HG03139 (cell line): ENCODE results near the gene CA11.

Experiments
- ATAC-seq: cut with Tn5 transposase; IDR thresholded peaks from one replicate; pipeline ENCODE4 v1.9.1; 2021; ENCODE audit not compliant: unreplicated experiment

CA11 gene

GRCh38 chr19:48614436-48615230 is 31.4 kb downstream of the CA11 start, which contains the start of gene FAM83E:
Gene FAM83E, minus strand, starts transcription at chr19:48615076. Its CDS starts 1,704 bp downstream, at chr19:48613372.
- no peak for ATAC-seq

GRCh38 chr19:48613852-48614435 is 32.0 kb downstream of the CA11 start:
- ATAC-seq: no peak

GRCh38 chr19:48613024-48613851 is 32.7 kb downstream of the CA11 start:
- ATAC-seq: no peak

- no peak for ATAC-seq
These were observed 34.1 kb downstream of the CA11 start for GRCh38 chr19:48611872-48612271.

GRCh38 chr19:48609571-48610108 is 36.3 kb downstream of the CA11 start:
- no peak for ATAC-seq

GRCh38 chr19:48608798-48609263 is 37.2 kb downstream of the CA11 start:
- no peak for ATAC-seq

GRCh38 chr19:48607359-48607755 is 38.6 kb downstream of the CA11 start:
- no peak for ATAC-seq

- ATAC-seq: no peak
These were observed 39.3 kb downstream of the CA11 start, which contains the start of gene SPACA4 for GRCh38 chr19:48606463-48607358. Gene SPACA4, plus strand, starts transcription at chr19:48606742. Its CDS starts 237 bp downstream, at chr19:48606979.

- no peak for ATAC-seq
These were observed 42.1 kb downstream of the CA11 start for GRCh38 chr19:48603850-48604249.

- no peak for ATAC-seq
These were observed 42.5 kb downstream of the CA11 start for GRCh38 chr19:48603449-48603848.

GRCh38 chr19:48603001-48603400 is 43.0 kb downstream of the CA11 start:
- no peak for ATAC-seq

GRCh38 chr19:48600679-48601417 is 45.1 kb downstream of the CA11 start:
- ATAC-seq: no peak

GRCh38 chr19:48598996-48599700 is 46.8 kb downstream of the CA11 start:
- ATAC-seq: no peak

- no peak for ATAC-seq
These were observed 49.1 kb downstream of the CA11 start for GRCh38 chr19:48596679-48597465.

GRCh38 chr19:48596237-48596636 is 49.8 kb downstream of the CA11 start:
- no peak for ATAC-seq

GRCh38 chr19:48595833-48596232 is 50.2 kb downstream of the CA11 start:
- no peak for ATAC-seq

GRCh38 chr19:48595171-48595570 is 50.8 kb downstream of the CA11 start:
- ATAC-seq: no peak

- no peak for ATAC-seq
These were observed 55.0 kb downstream of the CA11 start for GRCh38 chr19:48591021-48591420.
